Measurements from ENCODE around the gene ACBD6.

Gene ACBD6

GRCh38 chr1:180267211-180267561 is 235.2 kb downstream of the ACBD6 start:
- no peak for DNase-seq

GRCh38 chr1:180266275-180267210 is 235.8 kb downstream of the ACBD6 start:
- no peak for DNase-seq

- DNase-seq: no peak
These were observed 236.5 kb downstream of the ACBD6 start for GRCh38 chr1:180265871-180266270.

- no peak for DNase-seq
These were observed 237.2 kb downstream of the ACBD6 start for GRCh38 chr1:180265201-180265600.

- no peak for DNase-seq
These were observed 237.8 kb downstream of the ACBD6 start for GRCh38 chr1:180264595-180264994.

- no peak for DNase-seq
These were observed 239.5 kb downstream of the ACBD6 start for GRCh38 chr1:180262628-180263488.

GRCh38 chr1:180261524-180262155 is 240.7 kb downstream of the ACBD6 start:
- no peak for DNase-seq

GRCh38 chr1:180261030-180261429 is 241.3 kb downstream of the ACBD6 start:
- no peak for DNase-seq

GRCh38 chr1:180260541-180260940 is 241.8 kb downstream of the ACBD6 start:
- DNase-seq: no peak

GRCh38 chr1:180259431-180260338 is 242.7 kb downstream of the ACBD6 start:
- DNase-seq: no peak

GRCh38 chr1:180258935-180259334 is 243.4 kb downstream of the ACBD6 start:
- DNase-seq: no peak

- DNase-seq: no peak
These were observed 244.1 kb downstream of the ACBD6 start for GRCh38 chr1:180258290-180258689.

- no peak for DNase-seq
These were observed 244.9 kb downstream of the ACBD6 start for GRCh38 chr1:180257486-180257885.

GRCh38 chr1:180257028-180257386 is 245.4 kb downstream of the ACBD6 start:
- no peak for DNase-seq

GRCh38 chr1:180256341-180257027 is 245.9 kb downstream of the ACBD6 start:
- DNase-seq: no peak

GRCh38 chr1:180255536-180256340 is 246.6 kb downstream of the ACBD6 start:
- no peak for DNase-seq

GRCh38 chr1:180254854-180255253 is 247.5 kb downstream of the ACBD6 start:
- no peak for DNase-seq

- no peak for DNase-seq
These were observed 247.9 kb downstream of the ACBD6 start for GRCh38 chr1:180254496-180254819.

- DNase-seq: no peak
These were observed 248.5 kb downstream of the ACBD6 start for GRCh38 chr1:180253585-180254495.

Measured in NCI-H1694 treated with DMSO at 0.1 percent for 48 hours (cell line).